Measurements from ENCODE around the gene TGM2.

DNA sequence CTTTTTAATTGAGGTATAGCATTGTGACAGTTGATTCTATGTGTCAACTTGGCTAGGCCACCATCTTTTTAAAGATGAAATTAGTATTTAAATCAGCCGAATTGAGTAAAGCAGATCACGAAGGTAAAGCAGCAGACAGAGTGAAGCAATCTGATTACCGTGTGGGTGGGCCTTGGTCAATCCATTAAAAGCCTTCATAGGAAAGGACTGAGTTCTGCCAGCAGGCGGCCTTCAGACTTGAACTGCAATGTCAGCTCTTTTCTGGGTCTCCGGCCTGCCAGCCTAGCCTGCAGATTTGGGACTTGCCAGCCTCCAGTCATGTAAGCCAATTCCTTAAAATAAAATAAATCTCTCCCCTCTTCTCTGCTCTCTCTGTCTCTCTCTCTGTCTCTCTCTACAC, 22.4 kb upstream of the TGM2 start:
- TF ChIP-seq POLR2A (IDR thresholded peaks at IDR 0.05) = no peak
- TF ChIP-seq CTCF (IDR thresholded peaks at IDR 0.05) = no peak
- no peak for TF ChIP-seq EP300 (IDR thresholded peaks at IDR 0.05)
- TF ChIP-seq POLR2AphosphoS5 (IDR thresholded peaks at IDR 0.05) = no peak
